HG03354 (cell line): ENCODE results near the gene TTC12.

Experiments used
- ATAC-seq: cut with Tn5 transposase; IDR thresholded peaks from one replicate; pipeline ENCODE4 v1.9.1; 2021; ENCODE audit warnings: mild to moderate bottlenecking; ENCODE audit not compliant: unreplicated experiment, poor library complexity, severe bottlenecking

TTC12 gene, protein sequence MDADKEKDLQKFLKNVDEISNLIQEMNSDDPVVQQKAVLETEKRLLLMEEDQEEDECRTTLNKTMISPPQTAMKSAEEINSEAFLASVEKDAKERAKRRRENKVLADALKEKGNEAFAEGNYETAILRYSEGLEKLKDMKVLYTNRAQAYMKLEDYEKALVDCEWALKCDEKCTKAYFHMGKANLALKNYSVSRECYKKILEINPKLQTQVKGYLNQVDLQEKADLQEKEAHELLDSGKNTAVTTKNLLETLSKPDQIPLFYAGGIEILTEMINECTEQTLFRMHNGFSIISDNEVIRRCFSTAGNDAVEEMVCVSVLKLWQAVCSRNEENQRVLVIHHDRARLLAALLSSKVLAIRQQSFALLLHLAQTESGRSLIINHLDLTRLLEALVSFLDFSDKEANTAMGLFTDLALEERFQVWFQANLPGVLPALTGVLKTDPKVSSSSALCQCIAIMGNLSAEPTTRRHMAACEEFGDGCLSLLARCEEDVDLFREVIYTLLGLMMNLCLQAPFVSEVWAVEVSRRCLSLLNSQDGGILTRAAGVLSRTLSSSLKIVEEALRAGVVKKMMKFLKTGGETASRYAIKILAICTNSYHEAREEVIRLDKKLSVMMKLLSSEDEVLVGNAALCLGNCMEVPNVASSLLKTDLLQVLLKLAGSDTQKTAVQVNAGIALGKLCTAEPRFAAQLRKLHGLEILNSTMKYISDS

GRCh38 chr11:113314389-113315301 lies at the start of gene TTC12:
Gene TTC12, plus strand, starts transcription at chr11:113314583. Its CDS starts 1,675 bp downstream, at chr11:113316258.
- peak; percentile 99 for ATAC-seq

- no peak for ATAC-seq
Measured at GRCh38 chr11:113265362-113265761, 49.0 kb upstream of the TTC12 start.

GRCh38 chr11:113267493-113267892 lies 46.9 kb upstream of the TTC12 start:
- no peak for ATAC-seq

DNA sequence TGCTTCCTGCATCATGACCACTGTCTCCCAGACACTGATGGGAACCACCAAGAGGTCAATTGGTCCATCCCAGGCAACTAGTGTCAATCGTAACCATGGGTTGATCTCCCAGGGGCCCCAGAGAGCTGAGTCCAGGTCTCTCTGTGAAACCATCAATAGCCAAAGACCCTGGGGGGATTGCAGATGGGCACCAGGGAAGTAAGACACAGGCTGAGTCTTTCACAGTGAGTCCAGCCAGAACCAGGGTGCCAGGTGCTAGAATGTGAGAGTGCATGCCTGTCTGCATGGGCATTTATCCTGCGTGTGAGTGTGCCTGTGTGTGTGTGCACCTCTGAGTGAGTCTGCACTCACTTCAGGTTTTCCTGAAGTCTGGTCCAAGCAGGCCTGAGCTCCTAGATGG lies 45.3 kb upstream of the TTC12 start:
- no peak for ATAC-seq

DNA sequence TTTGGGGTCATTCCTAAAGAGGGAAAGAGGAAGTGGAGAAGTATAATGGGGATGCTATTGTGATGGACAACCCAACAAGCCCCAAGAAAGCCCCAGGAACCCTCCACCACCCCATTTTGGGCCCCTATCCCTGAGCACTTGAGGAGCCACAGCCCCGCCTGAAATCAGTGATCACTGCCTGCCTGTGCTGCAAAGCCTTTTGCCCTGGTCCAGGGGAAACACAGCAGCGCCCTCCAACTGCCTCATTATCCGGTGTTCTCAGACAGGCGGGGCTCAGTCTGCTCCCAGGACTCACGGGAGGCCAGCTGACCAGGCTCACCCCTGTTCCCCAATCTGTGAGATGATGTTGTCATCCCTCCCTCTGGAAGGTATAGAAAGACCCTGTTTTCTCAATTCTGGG lies 44.7 kb upstream of the TTC12 start:
- ATAC-seq, result no peak

GRCh38 chr11:113270080-113270479 lies 44.3 kb upstream of the TTC12 start:
- ATAC-seq, result no peak

GRCh38 chr11:113271551-113272245 lies 42.7 kb upstream of the TTC12 start:
- no peak for ATAC-seq

DNA sequence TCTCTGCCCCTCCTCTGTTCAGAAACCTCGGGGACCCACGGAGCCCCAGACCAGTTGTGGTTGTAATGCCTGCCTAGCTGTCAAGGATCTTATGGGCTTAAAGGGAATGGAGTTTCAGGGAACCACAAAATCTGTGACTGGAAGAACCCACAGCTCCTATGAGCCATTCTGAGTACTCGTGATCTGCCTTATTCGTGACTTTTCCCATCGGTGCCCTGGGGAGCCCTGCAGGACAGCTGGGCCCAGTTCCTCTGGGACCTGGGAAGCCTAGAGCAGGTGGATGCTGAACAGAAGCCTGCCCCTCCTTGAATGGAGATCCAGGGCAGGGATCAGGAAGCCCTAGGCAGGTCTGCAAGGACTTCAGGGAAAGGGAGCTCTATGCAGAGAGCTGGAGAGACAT lies 42.1 kb upstream of the TTC12 start:
- no peak for ATAC-seq

DNA sequence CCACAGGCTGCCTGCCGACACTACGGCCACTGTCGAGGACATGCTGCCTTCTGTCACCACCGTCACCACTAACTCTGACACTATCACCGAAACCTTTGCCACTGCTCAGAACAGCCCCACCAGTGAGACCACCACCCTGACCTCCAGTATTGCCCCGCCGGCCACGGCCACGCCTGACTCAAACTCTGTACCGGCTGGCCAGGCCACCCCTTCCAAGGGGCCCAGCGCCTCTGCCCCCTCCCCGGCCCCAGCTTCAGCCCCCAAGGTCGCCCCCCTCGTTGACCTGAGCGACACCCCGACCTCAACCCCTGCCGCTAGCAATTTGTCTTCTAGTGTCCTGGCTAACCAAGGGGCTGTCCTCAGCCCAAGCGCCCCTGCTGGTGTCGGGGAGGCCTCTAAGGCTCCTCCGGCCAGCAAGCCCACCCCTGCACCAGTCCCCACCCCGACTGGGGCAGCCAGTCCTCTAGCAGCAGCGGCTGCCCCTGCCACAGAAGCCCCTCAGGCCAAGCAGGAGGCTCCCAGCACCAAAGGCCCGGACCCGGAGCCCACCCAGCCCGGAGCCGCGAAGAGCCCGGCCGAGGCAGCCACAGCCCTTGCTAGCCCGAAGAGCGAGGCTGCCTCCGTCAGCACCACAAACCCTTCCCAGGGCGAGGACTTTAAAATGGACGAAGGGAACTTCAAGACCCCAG lies 41.3 kb upstream of the TTC12 start:
- ATAC-seq, result no peak

DNA sequence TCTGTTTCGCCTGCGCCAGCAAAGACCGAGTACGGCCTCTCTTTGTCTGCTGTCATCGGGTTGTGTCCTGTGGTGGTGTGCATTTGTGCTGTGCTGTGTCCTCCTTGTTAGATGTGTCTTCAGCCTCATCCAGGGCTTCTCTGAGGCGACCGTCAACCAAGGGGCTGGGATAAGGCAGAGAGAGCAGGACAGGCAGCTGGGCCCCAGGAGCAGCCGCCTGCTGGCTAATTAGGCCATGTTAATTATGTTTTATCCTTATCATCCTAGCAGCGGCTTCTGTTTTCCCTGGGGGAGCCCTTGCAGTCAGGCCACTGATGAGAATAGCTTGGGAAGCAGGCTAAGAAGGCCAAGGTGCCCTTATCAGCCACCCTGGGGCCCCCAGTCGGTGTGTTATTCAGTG lies 40.7 kb upstream of the TTC12 start:
- ATAC-seq, result no peak

DNA sequence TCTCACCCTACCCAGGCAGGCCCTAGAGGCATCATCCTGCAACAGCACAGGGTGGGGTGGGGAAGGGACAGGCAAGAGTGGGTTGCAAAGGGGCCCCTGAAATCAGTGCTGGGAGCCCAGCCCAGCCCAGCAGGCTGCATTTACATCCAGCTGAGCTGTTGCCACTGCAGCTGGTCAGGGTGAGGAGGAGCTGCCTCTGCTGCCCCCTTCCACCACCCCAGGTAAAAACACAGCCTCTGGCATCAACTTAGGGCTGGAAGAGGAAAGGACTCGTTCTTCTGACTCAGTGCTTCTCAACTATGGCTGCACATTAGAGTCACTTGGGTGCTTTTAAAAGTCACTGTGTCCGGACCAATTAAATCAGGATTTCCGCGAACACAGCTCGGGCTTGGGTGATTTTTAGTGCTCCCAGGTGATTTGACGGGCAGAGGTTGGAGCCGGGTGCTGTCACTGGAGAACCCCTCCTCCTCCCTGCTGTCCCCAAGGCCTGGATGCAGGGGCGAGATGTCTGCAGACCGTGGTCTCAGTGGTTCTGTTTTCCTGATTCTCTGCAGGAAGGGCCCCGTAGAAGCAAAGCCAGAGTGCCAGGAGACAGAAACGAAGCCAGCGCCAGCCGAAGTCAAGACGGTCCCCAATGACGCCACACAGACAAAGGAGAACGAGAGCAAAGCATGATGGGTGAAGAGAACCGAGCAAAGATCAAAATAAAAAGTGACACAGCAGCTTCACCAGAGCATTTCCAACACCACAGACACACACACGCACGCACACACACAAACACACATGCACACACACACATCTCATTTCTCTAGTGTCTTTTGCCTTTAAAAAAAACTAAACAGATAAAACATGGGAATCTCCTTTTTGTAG lies 39.4 kb upstream of the TTC12 start:
- ATAC-seq, result no peak

DNA sequence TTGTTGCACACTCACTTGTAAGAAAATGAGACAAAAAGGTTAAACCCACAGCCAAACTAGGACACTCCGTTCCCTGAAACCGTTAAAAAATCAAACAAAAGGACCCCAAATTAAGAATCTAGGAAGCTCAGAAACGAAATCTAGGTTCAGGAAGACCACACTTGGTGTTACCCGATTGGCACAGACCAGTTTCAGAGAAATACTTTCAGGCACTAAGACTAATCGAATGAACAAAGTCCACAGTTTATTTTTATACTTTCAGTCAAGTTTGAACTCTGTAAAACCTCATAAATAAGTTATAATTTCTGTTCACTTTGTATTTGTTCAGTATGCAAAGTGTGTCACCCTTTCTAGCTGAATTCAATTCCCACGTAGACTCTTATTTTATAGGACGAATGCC lies 38.8 kb upstream of the TTC12 start:
- no peak for ATAC-seq

DNA sequence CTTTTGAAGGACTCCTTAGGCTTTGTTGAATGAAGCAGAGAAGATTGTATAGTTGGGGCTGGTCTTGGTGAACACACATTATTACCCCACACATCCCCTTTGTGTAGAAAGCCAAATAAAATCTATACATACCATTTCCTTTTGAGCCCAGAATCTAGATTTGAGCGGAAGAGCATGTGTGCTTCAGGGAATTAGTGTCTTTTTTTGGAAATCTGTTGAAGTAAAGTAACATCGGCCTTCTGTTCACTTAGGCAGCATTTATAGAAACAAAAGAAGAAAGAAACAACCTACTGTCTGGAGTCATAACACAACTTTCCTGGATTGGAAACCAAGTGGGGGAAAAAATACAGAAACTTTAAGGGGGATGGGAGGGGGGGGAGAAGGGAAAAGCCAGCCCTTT lies 37.9 kb upstream of the TTC12 start:
- no peak for ATAC-seq

- ATAC-seq, result no peak
Measured at GRCh38 chr11:113277907-113278306, 36.5 kb upstream of the TTC12 start.

GRCh38 chr11:113278481-113278880 lies 35.9 kb upstream of the TTC12 start:
- ATAC-seq, result no peak

GRCh38 chr11:113278925-113279324 lies 35.5 kb upstream of the TTC12 start:
- ATAC-seq, result no peak

DNA sequence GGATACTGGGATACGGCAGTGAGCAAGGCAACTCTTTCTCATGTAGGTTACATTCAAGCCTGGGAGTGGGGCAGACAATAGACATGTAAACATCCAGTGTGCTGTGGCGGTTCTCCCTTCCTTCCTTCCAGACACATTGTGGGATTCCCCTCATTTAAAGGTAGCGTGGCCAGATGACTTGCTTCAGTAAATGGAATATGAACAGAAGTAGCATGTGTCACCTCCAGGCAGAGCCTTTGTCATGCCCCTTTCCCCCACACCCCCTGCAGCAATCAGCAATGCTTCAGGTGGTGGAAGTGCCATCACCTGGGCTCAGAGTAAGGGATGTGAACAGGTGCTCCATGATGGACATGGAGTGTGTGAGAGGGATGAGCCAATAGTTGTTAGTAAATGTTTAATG lies 34.8 kb upstream of the TTC12 start:
- no peak for ATAC-seq

DNA sequence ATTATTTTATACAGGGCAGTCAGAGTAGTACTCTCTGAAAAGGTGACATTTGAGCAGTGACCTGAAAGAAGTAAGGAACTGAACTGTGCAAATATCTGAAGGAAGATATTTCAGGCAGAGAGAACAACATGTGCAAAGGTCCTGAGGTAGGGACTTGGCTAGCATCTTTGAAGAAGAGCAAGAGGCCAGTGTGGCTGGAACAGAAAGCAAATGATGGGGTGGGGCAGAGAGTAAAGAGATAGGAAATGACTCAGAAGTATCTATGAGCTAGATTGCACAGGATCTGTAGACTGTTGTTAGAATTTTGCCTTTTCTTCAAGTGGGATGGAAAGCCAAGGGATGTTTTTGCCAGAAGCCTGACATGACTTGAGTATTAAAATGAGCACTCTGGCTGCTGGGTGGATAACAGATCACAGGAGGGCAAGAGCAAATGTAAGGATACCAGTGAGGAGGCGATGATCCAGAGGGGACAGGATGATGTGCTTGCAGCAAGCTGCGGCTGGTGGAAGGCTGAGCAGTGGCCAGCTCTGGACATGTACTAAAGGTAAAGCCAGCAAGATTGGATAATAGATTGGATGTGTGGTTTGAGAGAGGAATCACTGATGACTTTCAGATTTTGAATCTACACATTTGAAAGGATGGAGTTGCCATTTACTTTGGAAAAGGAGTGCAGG lies 33.2 kb upstream of the TTC12 start:
- ATAC-seq, result no peak
